LNCaP clone FGC (cell line): ENCODE measurements around the gene PSME4.
A peak's percentile ranks its signal among the peaks of the same experiment; 100 is the strongest.
"Not testable (repeated sequence)": the region's sequence is repeated elsewhere in the genome, so short reads cannot be mapped to it uniquely, and the experiment has no call there.

Source experiments
- DNase-seq: peaks from one replicate; pipeline ENCODE4 v3.0.0-alpha.2; 2011; ENCODE audit warnings: low read depth
- H3K4me3 ChIP-seq: 2 replicates; pipeline ENCODE4 v1.5.1; 2011; ENCODE audit warnings: mild to moderate bottlenecking, low read depth, low read length, control low read depth
- CTCF ChIP-seq: IDR thresholded peaks from 2 replicates; pipeline ENCODE4 v1.5.1; 2012; ENCODE audit warnings: mild to moderate bottlenecking; ENCODE audit not compliant: control insufficient read depth, insufficient read depth; ENCODE audit errors: extremely low read depth

Gene PSME4

GRCh38 chr2:53964257-53964952, 6.4 kb downstream of the PSME4 start:
- H3K4me3 ChIP-seq, result no peak overlapping the region
- DNase-seq, result no peak
- no peak for TF ChIP-seq CTCF

GRCh38 chr2:53961478-53962216, 9.1 kb downstream of the PSME4 start:
- not testable (repeated sequence) for DNase-seq
- TF ChIP-seq CTCF, result 0 out of 2 replicates have a peak, but pooled peaks have one; percentile 1
- peak overlapping the region; percentile 38 for H3K4me3 ChIP-seq

- no peak for DNase-seq
- H3K4me3 ChIP-seq, result no peak overlapping the region
- TF ChIP-seq CTCF, result no peak
These were observed 10.3 kb downstream of the PSME4 start for GRCh38 chr2:53960476-53960875.

GRCh38 chr2:53958443-53958842, 12.3 kb downstream of the PSME4 start:
- DNase-seq, result no peak
- TF ChIP-seq CTCF, result no peak

GRCh38 chr2:53952519-53952918, 18.3 kb downstream of the PSME4 start:
- TF ChIP-seq CTCF, result no peak
- DNase-seq, result no peak
- no peak overlapping the region for H3K4me3 ChIP-seq

More at GRCh38 chr2:53958443-53958842, 12.3 kb downstream of the PSME4 start:
- H3K4me3 ChIP-seq, result no peak overlapping the region

GRCh38 chr2:53949457-53949856, 21.3 kb downstream of the PSME4 start:
- no peak for DNase-seq
- no peak overlapping the region for H3K4me3 ChIP-seq
- TF ChIP-seq CTCF, result no peak
